Panc1 (cell line): ENCODE results near the gene EGFL7.

Experiments used
- POLR2AphosphoS5 ChIP-seq: IDR thresholded peaks from 2 replicates; pipeline ENCODE4 v1.6.1; 2012; ENCODE audit warnings: mild to moderate bottlenecking, low read depth, low read length, moderate library complexity
- SIN3A ChIP-seq: IDR thresholded peaks from 2 replicates; pipeline ENCODE4 v1.6.1; 2012; ENCODE audit warnings: low read depth, mild to moderate bottlenecking, low read length, moderate library complexity, borderline replicate concordance; ENCODE audit not compliant: insufficient read depth
- TCF7L2 ChIP-seq: IDR thresholded peaks from 2 replicates; pipeline ENCODE4 v1.6.1; 2011; ENCODE audit warnings: mild to moderate bottlenecking, low read depth, low read length, inconsistent platforms
- TF ChIP-seq, protein P1 (sequence below): fragments of 450-650 bp; IDR thresholded peaks from 2 replicates; pipeline ENCODE4 v1.5.1; 2017; ENCODE audit warnings: mild to moderate bottlenecking

DNA sequence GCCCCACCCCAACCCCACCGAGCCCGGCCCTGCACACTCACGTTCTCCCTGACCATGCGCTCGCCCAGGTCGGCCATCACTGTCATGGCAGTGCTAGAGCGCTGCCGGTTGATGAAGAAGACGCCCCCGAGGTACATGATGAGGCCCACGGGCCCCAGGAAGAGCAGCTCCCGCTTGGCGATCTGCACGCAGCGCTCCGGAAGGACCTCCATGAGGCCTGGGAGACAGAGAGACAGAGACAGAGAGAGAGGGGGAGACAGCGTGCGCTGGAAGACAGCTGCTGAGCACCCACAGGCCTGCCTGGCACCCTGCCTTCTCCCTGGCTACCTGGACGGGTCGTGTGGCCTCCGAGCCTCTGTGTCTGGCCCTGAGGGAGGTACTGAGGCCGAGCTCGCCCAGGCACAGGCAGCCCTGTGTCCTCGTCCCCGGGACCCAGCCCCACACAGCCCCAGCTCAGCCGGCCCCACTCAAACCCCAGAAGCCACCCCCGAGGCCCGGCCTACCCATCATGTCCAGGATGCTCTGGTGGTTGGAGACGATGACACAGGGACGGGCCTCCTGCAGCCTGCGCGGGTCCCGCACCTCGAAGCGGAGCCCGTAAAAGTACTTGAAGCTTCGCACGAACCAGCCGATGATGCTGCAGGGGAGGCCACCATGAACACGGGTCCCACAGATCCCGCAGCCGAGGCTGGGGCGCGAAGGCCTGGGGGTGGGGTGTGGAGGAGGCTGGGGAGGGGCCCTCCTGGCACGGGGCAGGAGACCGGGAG lies 14.4 kb downstream of the EGFL7 start:
- TF ChIP-seq, protein P1, sequence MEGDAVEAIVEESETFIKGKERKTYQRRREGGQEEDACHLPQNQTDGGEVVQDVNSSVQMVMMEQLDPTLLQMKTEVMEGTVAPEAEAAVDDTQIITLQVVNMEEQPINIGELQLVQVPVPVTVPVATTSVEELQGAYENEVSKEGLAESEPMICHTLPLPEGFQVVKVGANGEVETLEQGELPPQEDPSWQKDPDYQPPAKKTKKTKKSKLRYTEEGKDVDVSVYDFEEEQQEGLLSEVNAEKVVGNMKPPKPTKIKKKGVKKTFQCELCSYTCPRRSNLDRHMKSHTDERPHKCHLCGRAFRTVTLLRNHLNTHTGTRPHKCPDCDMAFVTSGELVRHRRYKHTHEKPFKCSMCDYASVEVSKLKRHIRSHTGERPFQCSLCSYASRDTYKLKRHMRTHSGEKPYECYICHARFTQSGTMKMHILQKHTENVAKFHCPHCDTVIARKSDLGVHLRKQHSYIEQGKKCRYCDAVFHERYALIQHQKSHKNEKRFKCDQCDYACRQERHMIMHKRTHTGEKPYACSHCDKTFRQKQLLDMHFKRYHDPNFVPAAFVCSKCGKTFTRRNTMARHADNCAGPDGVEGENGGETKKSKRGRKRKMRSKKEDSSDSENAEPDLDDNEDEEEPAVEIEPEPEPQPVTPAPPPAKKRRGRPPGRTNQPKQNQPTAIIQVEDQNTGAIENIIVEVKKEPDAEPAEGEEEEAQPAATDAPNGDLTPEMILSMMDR = no peak
- TF ChIP-seq POLR2AphosphoS5 (no peak), TCF7L2 (no peak), SIN3A (no peak)
